Measurements from ENCODE around the gene MMRN1. TPM values are rescaled to one million over a fixed set of nuclear protein-coding genes. Genes with fewer than 3 reads are reported as not detected.

The MMRN1 gene
- total and polyA plus RNA-seq, 2 of the 8 experiments (the other 6 are each of a cell fraction or from before 2014, with no cell fraction given): not detected

DNA sequence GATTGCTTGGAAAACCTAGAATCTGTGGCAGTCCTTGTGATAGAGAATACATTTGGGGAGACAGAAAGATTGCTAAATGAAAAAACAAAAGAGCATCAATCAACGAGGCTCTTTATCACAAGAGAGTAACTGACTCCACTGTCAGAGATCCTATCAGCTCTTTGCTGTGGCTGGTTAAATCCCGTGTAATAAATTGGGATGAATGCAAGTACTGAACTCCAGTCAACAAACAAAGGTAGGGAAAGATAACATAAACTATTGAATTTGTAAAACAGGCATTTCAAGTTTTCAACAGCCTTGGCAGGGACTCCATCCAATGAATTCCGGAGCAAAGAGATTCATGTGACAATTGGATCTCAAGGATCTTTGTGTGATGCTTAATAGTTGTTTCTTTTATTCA is 21.3 kb downstream of the MMRN1 start:
- Histone ChIP-seq H3K4me3 (ENCODE audit: extremely low read depth in 1 of 4, insufficient read depth in 2 of 4, low read depth in 3 of 4, low read length in 4 of 4) (no peak overlapping the region), H3K4me2 (ENCODE audit: insufficient read depth in 1 of 2, low read depth in 2 of 2, low read length in 2 of 2) (no peak overlapping the region), H4K8ac (ENCODE audit: extremely low read depth, insufficient read depth, low read length) (no peak overlapping the region), H2BK5ac (ENCODE audit: low read depth, low read length) (no peak overlapping the region), H2BK12ac (ENCODE audit: low read depth, low read length) (no peak overlapping the region), H3K36me3 (ENCODE audit: control insufficient read depth in 2 of 4, insufficient read depth in 4 of 4, low read length in 3 of 4) (no peaks in the 10 kb centered on the region), H4K5ac (ENCODE audit: insufficient read length, low read depth, low read length) (no peak overlapping the region), H3K23me2 (ENCODE audit: low read depth, low read length) (no peaks in the 10 kb centered on the region), H3K27ac (ENCODE audit: low read depth, low read length) (no peak overlapping the region), H3K9ac (replicated peaks in 1 of 4; ENCODE audit: extremely low read depth in 1 of 4, low read depth in 3 of 4, low read length in 3 of 4) (no peak overlapping the region), H3K18ac (ENCODE audit: extremely low read depth, low read length) (no peak overlapping the region), H3K56ac (replicated peaks; ENCODE audit: insufficient read length, low read depth, low read length) (no peak overlapping the region), H3K79me1 (ENCODE audit: low read depth, low read length) (no peaks in the 10 kb centered on the region), H2BK120ac (replicated peaks; ENCODE audit: low read depth, low read length) (no peak overlapping the region), H3K4ac (replicated peaks; ENCODE audit: insufficient read length, low read depth, low read length) (no peak overlapping the region), H2BK20ac (ENCODE audit: low read length) (no peak overlapping the region), H2AFZ (ENCODE audit: low read length) (peak overlapping the region; percentile 63; the same call in 1 of the 2 replicates), H3K23ac (ENCODE audit: insufficient read length) (no peak overlapping the region), H4K20me1 (replicated peaks in 1 of 2; ENCODE audit: control insufficient read depth in 1 of 2, insufficient read depth in 2 of 2, low read length in 2 of 2) (no peaks in the 10 kb centered on the region), H3K9me3 (ENCODE audit: insufficient read depth in 2 of 2, low read depth in 1 of 2, low read length in 1 of 2) (no peaks in the 10 kb centered on the region), H4K91ac (replicated peaks; ENCODE audit: insufficient read length, low read length) (no peak overlapping the region), H3K79me2 (ENCODE audit: control insufficient read depth in 1 of 2, insufficient read depth in 2 of 2, low read length in 2 of 2) (no peaks in the 10 kb centered on the region), H2BK15ac (ENCODE audit: low read length) (no peak overlapping the region), H3K4me1 (replicated peaks in 1 of 4; ENCODE audit: control insufficient read depth in 3 of 4, insufficient read depth in 4 of 4, low read length in 3 of 4) (peaks cover 0 to 2% (median 0%) of the 10 kb centered on the region in 4 experiments; a peak in 2 of 7 replicates), H3K14ac (ENCODE audit: insufficient read length) (no peak overlapping the region), H2AK5ac (ENCODE audit: low read depth, low read length) (no peak overlapping the region), H3K27me3 (replicated peaks in 1 of 4; ENCODE audit: control insufficient read depth in 3 of 4, extremely low read depth in 1 of 4, insufficient read depth in 3 of 4, low read length in 3 of 4) (no peaks in the 10 kb centered on the region)
- 53% methylated on average over 3 of the region's 3 CpGs; no CpG with 5 or more reads in 1 of the 2 experiments for WGBS, 2 experiments (ENCODE audit: extremely low coverage in 1 of 2, insufficient coverage in 1 of 2, insufficient read length in 1 of 2, insufficient replicate concordance in 2 of 2, low coverage in 1 of 2, low lambda C conversion rate in 2 of 2, missing lambda C conversion rate in 1 of 2)
- no peak for DNase-seq (ENCODE audit: low read depth in 1 of 2, low spot score in 2 of 2)
- CTCF ChIA-PET (ENCODE audit: partially characterized antibody): interaction anchor here (0.6 to 1.4 kb wide), 2 partner anchors 123 to 275 kb away, joined by 3 read pairs; no protein-coding TSS in a partner anchor
- no peak for FAIRE-seq
- POLR2A ChIA-PET (ENCODE audit: partially characterized antibody): no interaction called here
- TF ChIP-seq HDAC6 (IDR thresholded peaks at IDR 0.05; ENCODE audit: low read depth, low read length) (no peak), CHD1 (IDR thresholded peaks at IDR 0.05; ENCODE audit: low read depth, low read length) (no peak), EZH2 (IDR thresholded peaks at IDR 0.05; ENCODE audit: low read depth, low read length, severe bottlenecking) (no peak), POLR2AphosphoS5 (IDR thresholded peaks at IDR 0.05; ENCODE audit: low read depth, low read length) (no peak), TAF1 (IDR thresholded peaks at IDR 0.05; ENCODE audit: low read depth, low read length) (no peak), SRF (IDR thresholded peaks at IDR 0.05; ENCODE audit: low read depth, low read length) (no peak), GTF2F1 (IDR thresholded peaks at IDR 0.05; ENCODE audit: borderline replicate concordance, low read depth, low read length) (no peak), CTBP2 (IDR thresholded peaks at IDR 0.05; ENCODE audit: borderline replicate concordance, insufficient read depth, insufficient read length, low read length) (no peak)
- TF ChIP-seq, protein P1, sequence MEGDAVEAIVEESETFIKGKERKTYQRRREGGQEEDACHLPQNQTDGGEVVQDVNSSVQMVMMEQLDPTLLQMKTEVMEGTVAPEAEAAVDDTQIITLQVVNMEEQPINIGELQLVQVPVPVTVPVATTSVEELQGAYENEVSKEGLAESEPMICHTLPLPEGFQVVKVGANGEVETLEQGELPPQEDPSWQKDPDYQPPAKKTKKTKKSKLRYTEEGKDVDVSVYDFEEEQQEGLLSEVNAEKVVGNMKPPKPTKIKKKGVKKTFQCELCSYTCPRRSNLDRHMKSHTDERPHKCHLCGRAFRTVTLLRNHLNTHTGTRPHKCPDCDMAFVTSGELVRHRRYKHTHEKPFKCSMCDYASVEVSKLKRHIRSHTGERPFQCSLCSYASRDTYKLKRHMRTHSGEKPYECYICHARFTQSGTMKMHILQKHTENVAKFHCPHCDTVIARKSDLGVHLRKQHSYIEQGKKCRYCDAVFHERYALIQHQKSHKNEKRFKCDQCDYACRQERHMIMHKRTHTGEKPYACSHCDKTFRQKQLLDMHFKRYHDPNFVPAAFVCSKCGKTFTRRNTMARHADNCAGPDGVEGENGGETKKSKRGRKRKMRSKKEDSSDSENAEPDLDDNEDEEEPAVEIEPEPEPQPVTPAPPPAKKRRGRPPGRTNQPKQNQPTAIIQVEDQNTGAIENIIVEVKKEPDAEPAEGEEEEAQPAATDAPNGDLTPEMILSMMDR (IDR thresholded peaks at IDR 0.05; ENCODE audit: control extremely low read depth in 1 of 3, insufficient read depth in 1 of 3, low read depth in 1 of 3, low read length in 3 of 3): no peak
- TF ChIP-seq, protein P2, sequence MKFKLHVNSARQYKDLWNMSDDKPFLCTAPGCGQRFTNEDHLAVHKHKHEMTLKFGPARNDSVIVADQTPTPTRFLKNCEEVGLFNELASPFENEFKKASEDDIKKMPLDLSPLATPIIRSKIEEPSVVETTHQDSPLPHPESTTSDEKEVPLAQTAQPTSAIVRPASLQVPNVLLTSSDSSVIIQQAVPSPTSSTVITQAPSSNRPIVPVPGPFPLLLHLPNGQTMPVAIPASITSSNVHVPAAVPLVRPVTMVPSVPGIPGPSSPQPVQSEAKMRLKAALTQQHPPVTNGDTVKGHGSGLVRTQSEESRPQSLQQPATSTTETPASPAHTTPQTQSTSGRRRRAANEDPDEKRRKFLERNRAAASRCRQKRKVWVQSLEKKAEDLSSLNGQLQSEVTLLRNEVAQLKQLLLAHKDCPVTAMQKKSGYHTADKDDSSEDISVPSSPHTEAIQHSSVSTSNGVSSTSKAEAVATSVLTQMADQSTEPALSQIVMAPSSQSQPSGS (IDR thresholded peaks at IDR 0.05; ENCODE audit: low read length): no peak
